ENCODE data around the gene GGACT. TPM values are rescaled to one million over a fixed set of nuclear protein-coding genes. Genes with fewer than 3 reads are reported as not detected.

Gene GGACT
- total and polyA plus RNA-seq, 2 donors from 2014 or later = 9.3 to 15.6 TPM

DNA sequence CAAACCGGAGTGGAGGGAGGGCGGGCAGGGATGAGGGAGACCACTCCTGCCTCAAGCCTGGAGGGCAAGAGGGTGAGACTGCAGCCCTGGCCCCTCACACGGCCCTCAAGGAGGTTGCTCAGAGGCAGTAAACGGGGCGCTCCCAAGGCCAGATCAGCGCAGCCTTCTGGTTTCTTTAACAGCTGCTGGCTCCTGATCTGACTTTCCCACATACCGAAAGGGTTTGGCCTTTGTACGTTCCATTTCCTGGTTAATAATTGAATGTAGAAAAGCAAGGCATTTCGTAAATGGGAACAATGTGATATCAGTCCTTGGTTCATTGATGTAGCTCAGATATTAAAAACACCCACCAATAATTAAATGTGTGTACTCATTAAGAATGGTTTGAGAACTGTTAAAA is 71.5 kb downstream of the GGACT start:
- H3K27ac ChIP-seq (ENCODE audit: low read depth in 2 of 2, low read length in 2 of 2) = peak overlapping the region; percentile 60 to 72
- DNase-seq (peak in 4 of 5 donors; percentile 48 to 72 (median 63)), FAIRE-seq (peak; percentile 21)
- no peaks in the 10 kb centered on the region for H3K27me3 ChIP-seq (ENCODE audit: control insufficient read depth, insufficient read depth, low read length)
- H3K9me3 ChIP-seq (ENCODE audit: control insufficient read depth in 2 of 3, insufficient read depth in 1 of 3, low read length in 3 of 3) = no peaks in the 10 kb centered on the region
- no peak overlapping the region for H3K9ac ChIP-seq (ENCODE audit: low read length in 3 of 3)
- H3K36me3 ChIP-seq (ENCODE audit: control insufficient read depth in 2 of 3, insufficient read depth in 3 of 3, low read length in 3 of 3) = peaks cover 0 to 4% (median 0%) of the 10 kb centered on the region in 3 donors
- H3K4me3 ChIP-seq (ENCODE audit: low read length in 3 of 3) = peak overlapping the region in 1 of 3 donors; percentile 19
- TF ChIP-seq, protein P1, sequence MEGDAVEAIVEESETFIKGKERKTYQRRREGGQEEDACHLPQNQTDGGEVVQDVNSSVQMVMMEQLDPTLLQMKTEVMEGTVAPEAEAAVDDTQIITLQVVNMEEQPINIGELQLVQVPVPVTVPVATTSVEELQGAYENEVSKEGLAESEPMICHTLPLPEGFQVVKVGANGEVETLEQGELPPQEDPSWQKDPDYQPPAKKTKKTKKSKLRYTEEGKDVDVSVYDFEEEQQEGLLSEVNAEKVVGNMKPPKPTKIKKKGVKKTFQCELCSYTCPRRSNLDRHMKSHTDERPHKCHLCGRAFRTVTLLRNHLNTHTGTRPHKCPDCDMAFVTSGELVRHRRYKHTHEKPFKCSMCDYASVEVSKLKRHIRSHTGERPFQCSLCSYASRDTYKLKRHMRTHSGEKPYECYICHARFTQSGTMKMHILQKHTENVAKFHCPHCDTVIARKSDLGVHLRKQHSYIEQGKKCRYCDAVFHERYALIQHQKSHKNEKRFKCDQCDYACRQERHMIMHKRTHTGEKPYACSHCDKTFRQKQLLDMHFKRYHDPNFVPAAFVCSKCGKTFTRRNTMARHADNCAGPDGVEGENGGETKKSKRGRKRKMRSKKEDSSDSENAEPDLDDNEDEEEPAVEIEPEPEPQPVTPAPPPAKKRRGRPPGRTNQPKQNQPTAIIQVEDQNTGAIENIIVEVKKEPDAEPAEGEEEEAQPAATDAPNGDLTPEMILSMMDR (IDR thresholded peaks at IDR 0.05; ENCODE audit: borderline replicate concordance, extremely low read depth, insufficient read depth) = no peak
- intact Hi-C loops (cut with DNase I) = no loop called here
- H3K4me1 ChIP-seq (ENCODE audit: control insufficient read depth in 2 of 3, insufficient read depth in 2 of 3, low read depth in 1 of 3, low read length in 3 of 3) = peaks cover 2 to 8% (median 3%) of the 10 kb centered on the region in 3 donors

DNA sequence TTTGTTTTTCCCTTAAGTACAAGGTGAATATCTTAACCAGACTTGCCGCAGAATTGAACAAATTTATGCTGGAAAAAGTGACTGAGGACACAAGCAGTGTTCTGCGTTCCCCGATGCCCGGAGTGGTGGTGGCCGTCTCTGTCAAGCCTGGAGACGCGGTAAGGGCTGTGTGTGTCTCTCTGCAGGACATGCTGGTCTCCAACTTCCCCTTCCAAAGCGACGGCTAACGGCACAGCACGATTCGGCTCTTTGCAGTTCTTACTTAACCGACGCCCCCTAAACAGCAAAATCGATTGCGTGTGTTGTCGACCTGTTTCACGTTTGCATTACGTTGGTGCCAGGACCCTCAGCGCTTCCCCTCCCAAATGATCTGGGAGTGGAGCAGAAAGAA is 73.2 kb downstream of the GGACT start:
- H3K27me3 ChIP-seq (ENCODE audit: control insufficient read depth, insufficient read depth, low read length) = no peaks in the 10 kb centered on the region
- TF ChIP-seq, protein P1 (IDR thresholded peaks at IDR 0.05; ENCODE audit: borderline replicate concordance, extremely low read depth, insufficient read depth) = no peak
- DNase-seq (no peak), FAIRE-seq (no peak)
- H3K4me3 ChIP-seq (ENCODE audit: low read length in 3 of 3) = no peak overlapping the region
- H3K4me1 ChIP-seq (ENCODE audit: control insufficient read depth in 2 of 3, insufficient read depth in 2 of 3, low read depth in 1 of 3, low read length in 3 of 3) = peaks cover 0 to 8% (median 3%) of the 10 kb centered on the region in 3 donors
- no peak overlapping the region for H3K27ac ChIP-seq (ENCODE audit: low read depth in 2 of 2, low read length in 2 of 2)
- intact Hi-C loops (cut with DNase I) = no loop called here
- peaks cover 0 to 4% (median 0%) of the 10 kb centered on the region in 3 donors for H3K36me3 ChIP-seq (ENCODE audit: control insufficient read depth in 2 of 3, insufficient read depth in 3 of 3, low read length in 3 of 3)
- no peaks in the 10 kb centered on the region for H3K9me3 ChIP-seq (ENCODE audit: control insufficient read depth in 2 of 3, insufficient read depth in 1 of 3, low read length in 3 of 3)
- no peak overlapping the region for H3K9ac ChIP-seq (ENCODE audit: low read length in 3 of 3)

DNA sequence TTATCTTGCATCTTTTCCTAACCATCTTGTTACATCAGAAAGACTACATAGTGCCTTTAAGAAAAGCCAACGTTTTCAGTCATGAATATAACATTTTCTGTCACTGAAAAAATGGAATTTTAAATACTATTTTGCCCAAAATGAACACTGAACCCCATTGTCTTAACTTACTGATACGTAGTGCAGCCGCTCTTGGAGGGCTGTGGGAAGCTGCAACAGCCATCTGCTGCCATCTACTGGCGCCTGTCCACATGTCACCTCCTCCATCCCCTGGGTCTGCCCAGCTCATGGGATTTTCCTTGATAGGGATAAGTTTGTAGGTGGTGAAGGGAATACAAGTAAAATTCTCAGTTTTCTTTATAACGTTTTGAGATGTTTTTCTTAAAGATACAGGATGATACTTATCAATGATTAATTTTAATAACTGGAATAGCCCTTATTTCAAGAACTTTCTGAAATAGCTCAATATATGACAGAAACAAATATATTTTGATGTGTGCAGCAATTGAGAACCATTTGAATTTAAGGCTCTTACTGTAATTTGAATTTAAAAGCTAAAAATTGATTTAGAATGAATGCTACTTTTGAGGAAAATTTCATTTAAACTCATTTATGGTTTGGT is 73.7 kb downstream of the GGACT start:
- H3K4me1 ChIP-seq (ENCODE audit: control insufficient read depth in 2 of 3, insufficient read depth in 2 of 3, low read depth in 1 of 3, low read length in 3 of 3) = peaks cover 0 to 8% (median 3%) of the 10 kb centered on the region in 3 donors
- H3K4me3 ChIP-seq (ENCODE audit: low read length in 3 of 3) = no peak overlapping the region
- no peaks in the 10 kb centered on the region for H3K9me3 ChIP-seq (ENCODE audit: control insufficient read depth in 2 of 3, insufficient read depth in 1 of 3, low read length in 3 of 3)
- peaks cover 0 to 4% (median 0%) of the 10 kb centered on the region in 3 donors for H3K36me3 ChIP-seq (ENCODE audit: control insufficient read depth in 2 of 3, insufficient read depth in 3 of 3, low read length in 3 of 3)
- TF ChIP-seq, protein P1 (IDR thresholded peaks at IDR 0.05; ENCODE audit: borderline replicate concordance, extremely low read depth, insufficient read depth) = peak; percentile 88
- DNase-seq = peak; percentile 85 to 89 (median 87)
- FAIRE-seq = peak; percentile 83
- no peaks in the 10 kb centered on the region for H3K27me3 ChIP-seq (ENCODE audit: control insufficient read depth, insufficient read depth, low read length)
- no peak overlapping the region for H3K27ac ChIP-seq (ENCODE audit: low read depth in 2 of 2, low read length in 2 of 2)
- intact Hi-C loops (cut with DNase I) = no loop called here
- no peak overlapping the region for H3K9ac ChIP-seq (ENCODE audit: low read length in 3 of 3)
